Caco-2 (cell line): ENCODE measurements around the gene ARPIN. TPM values are rescaled to one million over a fixed set of nuclear protein-coding genes. Genes with fewer than 3 reads are reported as not detected.

Source experiments
- BruUV-seq: library from RNA; stranded (reverse); fragments of 400-500 nt; replicated peaks from 2 replicates; lab custom pipeline; 2021; lab: Mats Ljungman, UMichigan
- CTCF ChIA-PET: fragments of 300-600 bp; sonication (Branson Sonifier 250); formaldehyde crosslinking; loops from one replicate; lab custom pipeline; 2022; ENCODE audit warnings: antibody characterized with exemption; lab: Charles Lee
- POLR2A ChIA-PET: fragments of 300-600 bp; sonication (Branson Sonifier 250); formaldehyde crosslinking; loops from one replicate; lab custom pipeline; 2022; ENCODE audit warnings: antibody characterized with exemption; lab: Charles Lee
- DNase-seq, 2 experiments: peaks; one replicate each; pipeline versions ENCODE4 v3.0.0 to v3.0.0-alpha.2; 2020 to 2022
- H3K27me3 ChIP-seq: replicated peaks from 2 replicates; pipeline ENCODE4 v1.6.0; 2011; ENCODE audit warnings: low read length; ENCODE audit not compliant: control insufficient read depth, insufficient read depth
- H3K36me3 ChIP-seq: 2 replicates; pipeline ENCODE4 v1.5.1; 2011; ENCODE audit warnings: low read length; ENCODE audit not compliant: control insufficient read depth, insufficient read depth
- H3K4me1 ChIP-seq: fragments of 250-450 bp; sonication (Bioruptor Pico); 2 replicates; pipeline ENCODE4 v1.5.1; 2020; ENCODE audit warnings: mild to moderate bottlenecking
- H3K4me3 ChIP-seq: 2 replicates; pipeline ENCODE4 v1.5.1; 2011; ENCODE audit warnings: low read depth, mild to moderate bottlenecking, control low read depth, low read length
- H3K9me3 ChIP-seq: fragments of 250-450 bp; sonication (Bioruptor Pico); 2 replicates; pipeline ENCODE4 v1.5.1; 2020; ENCODE audit warnings: mild to moderate bottlenecking, moderate library complexity
- H3K27ac Mint-ChIP-seq: one replicate; pipeline ENCODE4 v1.8.0; 2022; ENCODE audit warnings: mixed read lengths; ENCODE audit not compliant: unreplicated experiment
- H3K27me3 Mint-ChIP-seq: one replicate; pipeline ENCODE4 v1.8.0; 2022; ENCODE audit warnings: mixed read lengths; ENCODE audit not compliant: insufficient read depth, unreplicated experiment
- H3K36me3 Mint-ChIP-seq: one replicate; pipeline ENCODE4 v1.8.0; 2022; ENCODE audit warnings: mild to moderate bottlenecking, mixed read lengths; ENCODE audit not compliant: insufficient read depth, unreplicated experiment
- H3K4me1 Mint-ChIP-seq: one replicate; pipeline ENCODE4 v1.8.0; 2022; ENCODE audit warnings: low read depth, mixed read lengths; ENCODE audit not compliant: unreplicated experiment
- H3K4me3 Mint-ChIP-seq: one replicate; pipeline ENCODE4 v1.8.0; 2022; ENCODE audit warnings: mild to moderate bottlenecking, moderate library complexity, mixed read lengths; ENCODE audit not compliant: unreplicated experiment
- H3K9me3 Mint-ChIP-seq: one replicate; pipeline ENCODE4 v1.8.0; 2022; ENCODE audit warnings: mixed read lengths; ENCODE audit not compliant: unreplicated experiment
- intact Hi-C: fragments of 100-400 bp; cut with micrococcal nuclease; formaldehyde crosslinking; loops from one replicate; pipeline ENCODE4 v1.10.0; 2022; ENCODE audit not compliant: unreplicated experiment
- total RNA-seq: library from RNA; stranded (reverse); gene quantifications from 2 replicates; pipeline ENCODE4 v1.2.3, GENCODE V29; 2022
- TF ChIP-seq, protein P1 (sequence below), 2 experiments: fragments of 200-600 bp in 1 of 2; IDR thresholded peaks; 1 replicate in 1 of 2; 2 replicates in 1 of 2; pipeline versions ENCODE4 v1.5.1 to v1.8.0; 2011 to 2022; ENCODE audit warnings: antibody characterized with exemption in 1 of 2, control low read depth in 1 of 2, inconsistent platforms in 1 of 2, low read depth in 1 of 2, low read length in 1 of 2, mild to moderate bottlenecking in 1 of 2, moderate library complexity in 1 of 2; ENCODE audit not compliant: insufficient read depth in 1 of 2, severe bottlenecking in 1 of 2, unreplicated experiment in 1 of 2

ARPIN gene
- total RNA-seq, 1 experiment from 2014 or later, result 13.3 TPM

DNA sequence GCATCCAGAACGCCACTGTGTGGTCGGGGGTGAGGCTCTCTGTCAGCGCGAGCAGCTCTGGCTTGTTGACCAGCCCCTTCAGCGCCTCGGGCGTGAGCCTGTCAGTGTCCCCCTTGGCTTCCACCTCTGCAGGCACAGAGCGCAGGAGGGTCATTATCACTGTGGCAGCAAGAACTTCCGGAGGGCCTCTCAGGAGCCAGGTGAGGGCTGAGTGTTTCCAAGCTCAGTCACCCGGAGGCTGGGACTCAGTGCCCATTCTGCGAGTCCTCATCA is 9.0 kb downstream of the ARPIN start:
- TF ChIP-seq, protein P1, sequence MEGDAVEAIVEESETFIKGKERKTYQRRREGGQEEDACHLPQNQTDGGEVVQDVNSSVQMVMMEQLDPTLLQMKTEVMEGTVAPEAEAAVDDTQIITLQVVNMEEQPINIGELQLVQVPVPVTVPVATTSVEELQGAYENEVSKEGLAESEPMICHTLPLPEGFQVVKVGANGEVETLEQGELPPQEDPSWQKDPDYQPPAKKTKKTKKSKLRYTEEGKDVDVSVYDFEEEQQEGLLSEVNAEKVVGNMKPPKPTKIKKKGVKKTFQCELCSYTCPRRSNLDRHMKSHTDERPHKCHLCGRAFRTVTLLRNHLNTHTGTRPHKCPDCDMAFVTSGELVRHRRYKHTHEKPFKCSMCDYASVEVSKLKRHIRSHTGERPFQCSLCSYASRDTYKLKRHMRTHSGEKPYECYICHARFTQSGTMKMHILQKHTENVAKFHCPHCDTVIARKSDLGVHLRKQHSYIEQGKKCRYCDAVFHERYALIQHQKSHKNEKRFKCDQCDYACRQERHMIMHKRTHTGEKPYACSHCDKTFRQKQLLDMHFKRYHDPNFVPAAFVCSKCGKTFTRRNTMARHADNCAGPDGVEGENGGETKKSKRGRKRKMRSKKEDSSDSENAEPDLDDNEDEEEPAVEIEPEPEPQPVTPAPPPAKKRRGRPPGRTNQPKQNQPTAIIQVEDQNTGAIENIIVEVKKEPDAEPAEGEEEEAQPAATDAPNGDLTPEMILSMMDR (IDR thresholded peaks at IDR 0.05; ENCODE audit: insufficient read depth in 1 of 2, low read depth in 1 of 2, low read length in 1 of 2, severe bottlenecking in 1 of 2, unreplicated experiment in 1 of 2), result no peak
- Mint-ChIP-seq H3K9me3 (no peaks in the 10 kb centered on the region), H3K27ac (no peak overlapping the region), H3K4me3 (no peak overlapping the region), H3K36me3 (peaks cover 6% of the 10 kb centered on the region), H3K27me3 (no peaks in the 10 kb centered on the region), H3K4me1 (peaks cover 16% of the 10 kb centered on the region)
- intact Hi-C loops, result no loop called here
- Histone ChIP-seq H3K9me3 (no peaks in the 10 kb centered on the region), H3K4me3 (no peak overlapping the region), H3K27me3 (no peaks in the 10 kb centered on the region), H3K4me1 (peaks cover 7% of the 10 kb centered on the region), H3K36me3 (no peaks in the 10 kb centered on the region)
- BruUV-seq, result no TSS peak
- ChIA-PET POLR2A (no interaction called here), CTCF (interaction anchor here (1.2 kb wide), 1 partner anchor 68 kb away, joined by 4 read pairs; no protein-coding TSS in a partner anchor)
- no peak for DNase-seq

DNA sequence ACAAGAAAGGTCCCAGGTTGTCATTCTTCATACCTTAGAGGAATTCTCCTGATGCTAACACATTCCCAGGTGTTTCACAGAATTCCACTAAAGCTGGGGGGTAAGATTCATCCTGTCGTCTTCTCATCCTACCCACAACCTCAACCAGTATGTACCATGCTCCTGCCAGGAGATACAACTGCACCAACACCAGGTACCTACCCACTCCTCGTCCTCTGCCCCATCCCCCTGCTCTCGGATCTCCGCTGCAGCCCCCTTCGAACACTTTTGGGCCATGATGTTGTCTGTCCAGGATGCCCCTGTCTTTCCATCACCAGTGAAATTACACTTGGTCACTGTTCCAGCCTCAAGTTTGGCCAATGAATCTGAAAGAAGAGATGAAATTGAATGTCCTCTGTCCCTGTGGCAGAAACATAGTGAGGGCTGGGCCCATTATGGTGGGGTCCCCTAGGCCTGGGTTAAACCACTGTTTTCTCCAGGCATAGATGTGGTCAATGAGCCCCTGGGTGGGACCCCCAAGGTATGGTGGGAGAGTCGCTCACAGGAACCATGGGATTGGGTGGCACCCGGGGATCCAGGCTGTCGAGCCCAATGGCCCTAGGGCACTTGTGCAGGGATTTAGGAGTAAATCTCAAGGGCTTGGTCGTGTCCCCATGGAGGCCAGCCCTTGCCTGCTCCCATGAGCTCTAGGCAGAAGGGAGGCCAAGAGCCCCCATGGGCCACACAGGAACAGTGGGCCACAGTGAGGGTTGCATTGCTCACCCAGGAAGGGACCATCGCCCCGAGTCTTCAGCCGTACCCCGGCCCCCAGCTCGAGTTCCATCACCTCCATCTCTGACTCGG is 9.5 kb downstream of the ARPIN start:
- Mint-ChIP-seq H3K36me3 (peaks cover 6% of the 10 kb centered on the region), H3K27me3 (no peaks in the 10 kb centered on the region), H3K4me1 (peaks cover 16% of the 10 kb centered on the region), H3K27ac (no peak overlapping the region), H3K9me3 (no peaks in the 10 kb centered on the region), H3K4me3 (no peak overlapping the region)
- DNase-seq, result no peak
- H3K9me3 ChIP-seq, result no peaks in the 10 kb centered on the region
- H3K36me3 ChIP-seq, result no peaks in the 10 kb centered on the region
- TF ChIP-seq, protein P1 (IDR thresholded peaks at IDR 0.05; ENCODE audit: insufficient read depth in 1 of 2, low read depth in 1 of 2, low read length in 1 of 2, severe bottlenecking in 1 of 2, unreplicated experiment in 1 of 2), result no peak
- BruUV-seq, result no TSS peak
- peaks cover 7% of the 10 kb centered on the region for H3K4me1 ChIP-seq
- CTCF ChIA-PET, result interaction anchor here (1.2 kb wide), 1 partner anchor 68 kb away, joined by 4 read pairs; no protein-coding TSS in a partner anchor
- POLR2A ChIA-PET, result no interaction called here
- no peak overlapping the region for H3K4me3 ChIP-seq
- intact Hi-C loops, result no loop called here
- no peaks in the 10 kb centered on the region for H3K27me3 ChIP-seq

DNA sequence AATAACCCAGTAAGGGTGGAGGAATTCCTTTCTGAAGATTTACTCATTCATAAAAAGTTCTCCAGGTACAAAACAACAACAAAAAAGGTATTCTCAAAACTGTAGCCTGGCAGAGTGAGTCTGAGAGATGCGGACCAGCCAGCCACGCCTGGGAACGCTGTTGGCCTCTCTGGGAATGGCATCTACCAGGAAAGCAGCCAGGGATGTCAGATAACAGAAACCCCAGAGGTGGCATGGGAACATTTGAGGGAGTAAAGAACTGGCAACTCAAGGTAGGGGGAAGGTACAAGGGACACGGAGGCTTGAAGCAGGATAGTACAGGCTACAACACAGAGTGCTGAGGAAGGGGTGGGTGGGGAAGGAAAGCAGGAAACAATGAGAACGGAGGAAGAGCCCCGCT is 11.9 kb downstream of the ARPIN start:
- no peak overlapping the region for H3K4me3 ChIP-seq
- ChIA-PET CTCF (no interaction called here), POLR2A (no interaction called here)
- no peaks in the 10 kb centered on the region for H3K27me3 ChIP-seq
- Mint-ChIP-seq H3K27me3 (no peaks in the 10 kb centered on the region), H3K4me1 (peaks cover 7% of the 10 kb centered on the region), H3K9me3 (no peaks in the 10 kb centered on the region), H3K4me3 (no peak overlapping the region), H3K27ac (no peak overlapping the region), H3K36me3 (peaks cover 6% of the 10 kb centered on the region)
- TF ChIP-seq, protein P1 (IDR thresholded peaks at IDR 0.05; ENCODE audit: insufficient read depth in 1 of 2, low read depth in 1 of 2, low read length in 1 of 2, severe bottlenecking in 1 of 2, unreplicated experiment in 1 of 2), result no peak
- H3K36me3 ChIP-seq, result no peaks in the 10 kb centered on the region
- H3K9me3 ChIP-seq, result no peaks in the 10 kb centered on the region
- no TSS peak for BruUV-seq
- intact Hi-C loops, result no loop called here
- peaks cover 7% of the 10 kb centered on the region for H3K4me1 ChIP-seq
- no peak for DNase-seq
